Spleen (tissue), 7 donors: ENCODE data around the gene HACD3.

Experiments used
- POLR2A ChIP-seq, 3 donors: fragments of 450-650 bp; IDR thresholded peaks; one replicate each; pipeline ENCODE4 v1.5.1; 2017; ENCODE audit warnings: antibody characterized with exemption in 3 of 3, mild to moderate bottlenecking in 1 of 3
- TF ChIP-seq, protein P1 (sequence below), 11 experiments: fragments of 200-600 bp in 7 of 11; fragments of 450-650 bp in 4 of 11; sonication (generic) in 4 of 11; IDR thresholded peaks in 8 of 11; conservative IDR thresholded peaks in 3 of 11; 1 replicate in 7 of 11; 2 replicates in 4 of 11; pipeline versions ENCODE4 v1.4.0 to v1.8.0; 2016 to 2021; ENCODE audit warnings: antibody characterized with exemption in 11 of 11, inconsistent platforms in 4 of 11, mild to moderate bottlenecking in 1 of 11
- donor health status: DM: no; HTN: no; CAD: no; lungs with moderate emphysema.
- donor health status: DM: no; HTN: no; CAD: no.
- donor health status: DM: no; HTN: no; CAD: no.

DNA sequence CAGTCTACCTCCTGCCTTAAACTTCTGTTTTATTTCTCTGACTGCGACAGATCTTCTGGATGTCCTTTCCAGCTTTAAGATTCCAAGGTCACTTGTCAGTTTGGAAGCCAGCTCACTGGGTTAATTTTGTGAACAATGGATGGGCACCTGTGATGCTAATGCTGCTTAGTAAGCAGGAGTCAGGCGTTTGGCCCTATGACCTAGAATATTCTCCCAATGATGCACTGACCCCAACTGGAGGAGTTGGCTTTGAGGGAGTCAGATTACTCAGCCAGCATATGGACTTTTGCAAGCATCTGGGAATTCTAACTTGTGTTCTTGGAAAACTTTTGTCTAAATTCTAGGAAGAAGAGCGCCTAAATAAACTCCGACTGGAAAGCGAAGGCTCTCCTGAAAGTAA, 28.1 kb downstream of the HACD3 start:
- TF ChIP-seq, protein P1, sequence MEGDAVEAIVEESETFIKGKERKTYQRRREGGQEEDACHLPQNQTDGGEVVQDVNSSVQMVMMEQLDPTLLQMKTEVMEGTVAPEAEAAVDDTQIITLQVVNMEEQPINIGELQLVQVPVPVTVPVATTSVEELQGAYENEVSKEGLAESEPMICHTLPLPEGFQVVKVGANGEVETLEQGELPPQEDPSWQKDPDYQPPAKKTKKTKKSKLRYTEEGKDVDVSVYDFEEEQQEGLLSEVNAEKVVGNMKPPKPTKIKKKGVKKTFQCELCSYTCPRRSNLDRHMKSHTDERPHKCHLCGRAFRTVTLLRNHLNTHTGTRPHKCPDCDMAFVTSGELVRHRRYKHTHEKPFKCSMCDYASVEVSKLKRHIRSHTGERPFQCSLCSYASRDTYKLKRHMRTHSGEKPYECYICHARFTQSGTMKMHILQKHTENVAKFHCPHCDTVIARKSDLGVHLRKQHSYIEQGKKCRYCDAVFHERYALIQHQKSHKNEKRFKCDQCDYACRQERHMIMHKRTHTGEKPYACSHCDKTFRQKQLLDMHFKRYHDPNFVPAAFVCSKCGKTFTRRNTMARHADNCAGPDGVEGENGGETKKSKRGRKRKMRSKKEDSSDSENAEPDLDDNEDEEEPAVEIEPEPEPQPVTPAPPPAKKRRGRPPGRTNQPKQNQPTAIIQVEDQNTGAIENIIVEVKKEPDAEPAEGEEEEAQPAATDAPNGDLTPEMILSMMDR (IDR thresholded peaks at IDR 0.05 in 8 of 11, conservative IDR thresholded peaks at IDR 0.05 in 3 of 11) = no peak
- TF ChIP-seq POLR2A (IDR thresholded peaks at IDR 0.05) = no peak
